ENCODE results near the gene PLD1.

DNA sequence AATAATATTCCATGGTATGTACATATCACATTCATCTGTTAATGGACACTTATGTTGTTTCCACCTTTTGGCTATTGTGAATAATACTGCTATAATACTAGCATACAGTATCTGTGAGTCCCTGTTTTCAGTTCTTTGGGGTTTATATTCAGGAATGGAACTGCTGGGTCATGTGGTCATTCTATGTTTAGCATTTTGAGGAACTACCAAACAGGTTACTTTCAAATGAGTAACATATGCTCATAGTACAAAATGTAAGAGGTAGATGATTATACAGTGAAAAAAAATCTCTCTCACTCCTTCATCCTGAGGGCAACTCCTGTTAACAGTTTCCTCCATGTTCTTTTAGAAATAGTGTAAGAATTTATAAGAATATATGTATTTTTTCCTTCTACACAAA lies 162.2 kb downstream of the PLD1 start:
- TF ChIP-seq POLR2AphosphoS5 (IDR thresholded peaks at IDR 0.05) = no peak
- TF ChIP-seq, protein P1, sequence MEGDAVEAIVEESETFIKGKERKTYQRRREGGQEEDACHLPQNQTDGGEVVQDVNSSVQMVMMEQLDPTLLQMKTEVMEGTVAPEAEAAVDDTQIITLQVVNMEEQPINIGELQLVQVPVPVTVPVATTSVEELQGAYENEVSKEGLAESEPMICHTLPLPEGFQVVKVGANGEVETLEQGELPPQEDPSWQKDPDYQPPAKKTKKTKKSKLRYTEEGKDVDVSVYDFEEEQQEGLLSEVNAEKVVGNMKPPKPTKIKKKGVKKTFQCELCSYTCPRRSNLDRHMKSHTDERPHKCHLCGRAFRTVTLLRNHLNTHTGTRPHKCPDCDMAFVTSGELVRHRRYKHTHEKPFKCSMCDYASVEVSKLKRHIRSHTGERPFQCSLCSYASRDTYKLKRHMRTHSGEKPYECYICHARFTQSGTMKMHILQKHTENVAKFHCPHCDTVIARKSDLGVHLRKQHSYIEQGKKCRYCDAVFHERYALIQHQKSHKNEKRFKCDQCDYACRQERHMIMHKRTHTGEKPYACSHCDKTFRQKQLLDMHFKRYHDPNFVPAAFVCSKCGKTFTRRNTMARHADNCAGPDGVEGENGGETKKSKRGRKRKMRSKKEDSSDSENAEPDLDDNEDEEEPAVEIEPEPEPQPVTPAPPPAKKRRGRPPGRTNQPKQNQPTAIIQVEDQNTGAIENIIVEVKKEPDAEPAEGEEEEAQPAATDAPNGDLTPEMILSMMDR (IDR thresholded peaks at IDR 0.05) = no peak

Data from gastroesophageal sphincter (tissue), 3 donors.